Stimulated activated naive B cell treated with anti-CD40 and anti-IgM and Interleukin-4, amounts not matched to agents 10 μg/mL and 1 μg/mL and 100 μg/mL, for 72 hours (primary cell): ENCODE results near the gene EPN1.

Experiments used
- ATAC-seq, 2 donors: fragments of 150-1000 bp; cut with Tn5 transposase; replicated peaks; 2 replicates each; pipeline ENCODE4 v1.10.0; 2021; ENCODE audit warnings: moderate library complexity in 1 of 2
- DNase-seq: peaks from one replicate; pipeline ENCODE4 v3.0.0; 2021
- H3K27ac Mint-ChIP-seq: one replicate; pipeline ENCODE4 v1.8.0; 2022; ENCODE audit warnings: mild to moderate bottlenecking, mixed read lengths
- H3K27me3 Mint-ChIP-seq, 2 donors: one replicate each; pipeline ENCODE4 v1.8.0; 2022; ENCODE audit warnings: mixed read lengths in 2 of 2
- H3K36me3 Mint-ChIP-seq, 2 donors: one replicate each; pipeline ENCODE4 v1.8.0; 2022; ENCODE audit warnings: mixed read lengths in 2 of 2, mild to moderate bottlenecking in 1 of 2
- H3K4me1 Mint-ChIP-seq, 2 donors: one replicate each; pipeline ENCODE4 v1.8.0; 2022; ENCODE audit warnings: mixed read lengths in 2 of 2, mild to moderate bottlenecking in 1 of 2
- H3K4me3 Mint-ChIP-seq, 2 donors: one replicate each; pipeline ENCODE4 v1.8.0; 2022; ENCODE audit warnings: mild to moderate bottlenecking in 2 of 2, mixed read lengths in 2 of 2, moderate library complexity in 1 of 2
- H3K9me3 Mint-ChIP-seq, 2 donors: one replicate each; pipeline ENCODE4 v1.8.0; 2022; ENCODE audit warnings: mixed read lengths in 2 of 2, mild to moderate bottlenecking in 1 of 2

Gene EPN1

GRCh38 chr19:55650602-55651230 is 24.3 kb upstream of the EPN1 start:
- Mint-ChIP-seq H3K9me3 (no peaks in the 10 kb centered on the region), H3K27me3 (no peaks in the 10 kb centered on the region), H3K4me1 (peaks cover 38 to 57% of the 10 kb centered on the region in 2 donors), H3K4me3 (peak overlapping the region; percentile 97 to 99), H3K36me3 (peaks cover 42 to 62% of the 10 kb centered on the region in 2 donors), H3K27ac (peak overlapping the region; percentile 97)
- no peak for DNase-seq
- ATAC-seq: no peak

GRCh38 chr19:55651236-55651635 is 23.8 kb upstream of the EPN1 start:
- Mint-ChIP-seq H3K4me3 (peak overlapping the region; percentile 97 to 99), H3K9me3 (no peaks in the 10 kb centered on the region), H3K36me3 (peaks cover 45 to 65% of the 10 kb centered on the region in 2 donors), H3K4me1 (peaks cover 42 to 62% of the 10 kb centered on the region in 2 donors), H3K27me3 (no peaks in the 10 kb centered on the region), H3K27ac (peak overlapping the region; percentile 97)
- ATAC-seq (no peak), DNase-seq (no peak)

- ATAC-seq: no peak
- Mint-ChIP-seq H3K36me3 (peaks cover 42 to 60% of the 10 kb centered on the region in 2 donors), H3K4me1 (peaks cover 38 to 58% of the 10 kb centered on the region in 2 donors), H3K27me3 (no peaks in the 10 kb centered on the region), H3K4me3 (peak overlapping the region in 1 of 2 donors; percentile 60), H3K9me3 (no peaks in the 10 kb centered on the region), H3K27ac (peak overlapping the region; percentile 99)
- DNase-seq: no peak
These were observed 22.5 kb upstream of the EPN1 start for GRCh38 chr19:55652311-55653128.

DNA sequence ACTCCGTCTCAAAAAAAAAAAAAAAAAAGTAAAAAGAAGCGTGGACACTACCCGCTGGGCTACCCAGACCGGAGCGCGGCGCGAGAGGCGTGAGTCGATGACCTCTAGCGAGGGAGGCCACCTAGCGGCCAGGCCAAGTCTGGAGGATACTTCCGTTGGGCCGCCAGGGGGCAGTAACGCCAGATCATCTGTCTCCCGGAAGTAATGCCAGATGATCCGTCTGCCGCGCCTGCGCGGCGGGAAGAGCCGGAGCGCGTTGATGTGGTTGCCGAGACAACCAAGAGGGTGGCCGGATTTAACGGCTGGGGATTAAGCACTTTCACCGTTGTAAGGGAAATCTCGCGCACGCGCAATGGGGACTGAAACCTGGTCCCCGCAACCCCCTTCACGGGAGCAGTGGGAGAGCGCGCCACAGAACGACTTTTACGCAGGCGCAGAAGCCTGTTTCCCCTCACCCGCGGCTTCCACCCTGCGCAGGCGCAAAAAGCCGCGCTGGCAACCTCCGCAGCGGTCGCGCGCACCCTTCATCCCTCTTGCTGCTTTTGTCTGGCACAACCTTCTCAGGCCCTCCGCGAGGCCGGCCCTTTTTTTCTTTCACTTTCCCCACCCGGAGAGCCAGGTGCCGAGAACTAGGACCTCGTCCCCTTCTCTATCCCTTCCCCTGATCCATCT is 21.2 kb upstream of the EPN1 start:
- peak; percentile 97 for DNase-seq
- peak; percentile 52 for ATAC-seq
- peak overlapping the region; percentile 99 for H3K27ac Mint-ChIP-seq
- H3K4me3 Mint-ChIP-seq: peak overlapping the region; percentile 90
- H3K9me3 Mint-ChIP-seq: no peaks in the 10 kb centered on the region
- peaks cover 39 to 56% of the 10 kb centered on the region in 2 donors for H3K36me3 Mint-ChIP-seq
- H3K27me3 Mint-ChIP-seq: no peaks in the 10 kb centered on the region
- peaks cover 44 to 63% of the 10 kb centered on the region in 2 donors for H3K4me1 Mint-ChIP-seq

DNA sequence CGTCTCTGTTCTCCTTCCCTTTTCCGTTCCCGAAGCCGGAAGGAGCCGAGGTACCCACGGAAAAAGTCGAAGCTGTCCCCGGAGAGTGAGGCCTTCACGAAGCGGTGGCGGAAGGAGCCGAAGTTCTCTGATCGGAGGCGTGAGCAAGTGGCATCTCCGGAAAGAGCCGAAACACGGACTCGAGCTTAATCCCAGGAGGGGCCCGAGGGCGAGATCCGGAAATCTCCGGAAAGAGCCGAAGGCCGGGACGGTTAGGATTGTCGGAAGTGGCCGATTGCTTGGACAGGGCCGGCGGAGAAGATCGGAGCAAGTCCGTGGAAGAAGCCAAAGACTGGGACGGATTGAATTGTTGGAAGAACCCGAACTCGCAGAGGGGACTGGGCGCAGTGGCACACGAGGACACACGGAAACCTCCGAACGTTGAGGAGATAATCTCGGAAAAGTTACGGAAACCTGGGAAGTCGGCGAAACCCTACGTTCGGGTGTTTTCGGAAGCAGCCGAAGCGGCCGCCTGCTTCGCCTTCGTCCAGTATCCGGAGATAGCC is 20.6 kb upstream of the EPN1 start:
- DNase-seq (peak; percentile 99), ATAC-seq (peak; percentile 62 to 72)
- Mint-ChIP-seq H3K4me3 (peak overlapping the region; percentile 90), H3K4me1 (peaks cover 41 to 63% of the 10 kb centered on the region in 2 donors), H3K36me3 (peaks cover 41 to 53% of the 10 kb centered on the region in 2 donors), H3K9me3 (no peaks in the 10 kb centered on the region), H3K27ac (peak overlapping the region; percentile 99), H3K27me3 (no peaks in the 10 kb centered on the region)

DNA sequence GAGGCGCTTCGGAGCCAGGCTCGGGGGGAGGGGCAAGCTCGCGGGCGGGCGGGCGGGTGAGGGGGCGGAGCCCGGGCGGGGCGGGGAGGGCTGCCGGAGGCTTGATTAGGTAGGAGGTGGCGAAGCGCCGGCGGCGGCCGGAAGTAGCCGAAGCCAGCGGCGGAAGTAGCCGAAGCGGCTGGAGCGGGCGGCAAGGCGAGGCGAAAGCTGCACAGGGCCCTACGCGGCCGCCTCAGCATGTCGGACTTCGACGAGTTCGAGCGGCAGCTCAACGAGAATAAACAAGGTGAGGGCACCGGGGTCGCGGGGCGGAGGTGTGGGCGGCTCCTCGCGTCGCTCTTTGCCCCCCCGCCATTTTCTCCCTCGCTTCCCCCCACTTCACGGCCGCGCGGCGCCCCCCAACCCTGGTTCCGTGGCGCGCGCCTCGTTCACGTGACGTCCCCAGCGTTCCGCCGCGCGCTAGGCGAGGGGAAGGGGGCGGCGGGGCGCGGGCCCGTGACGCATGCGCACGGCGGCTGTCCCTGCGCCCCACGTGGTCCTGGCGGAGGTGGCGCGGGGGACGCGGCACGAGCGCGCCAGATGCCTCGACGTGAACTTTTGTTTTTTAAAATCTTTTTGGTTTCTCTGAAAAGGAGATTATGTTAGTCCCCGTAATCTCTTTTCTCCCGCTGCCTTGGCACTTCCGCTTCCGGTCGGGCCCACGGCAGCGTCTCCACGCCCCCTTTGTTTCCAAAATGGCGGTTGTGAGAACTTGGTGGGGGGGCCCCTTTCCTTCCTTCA is 20.0 kb upstream of the EPN1 start, which contains the start of gene U2AF2:
U2AF2 (plus strand) TSS at position 168 of the 780 bp plus-strand sequence; CDS start at position 238, 70 bp downstream.
- peaks cover 42 to 53% of the 10 kb centered on the region in 2 donors for H3K36me3 Mint-ChIP-seq
- DNase-seq (peak; percentile 77), ATAC-seq (peak; percentile 60)
- H3K27ac Mint-ChIP-seq: peak within 1 kb of the TSS; percentile 99
- peaks cover 41 to 63% of the 10 kb centered on the region in 2 donors for H3K4me1 Mint-ChIP-seq
- H3K9me3 Mint-ChIP-seq: no peaks in the 10 kb centered on the region
- H3K4me3 Mint-ChIP-seq: peak within 1 kb of the TSS; percentile 90
- H3K27me3 Mint-ChIP-seq: no peaks in the 10 kb centered on the region

- H3K4me3 Mint-ChIP-seq: peak overlapping the region; percentile 90
- H3K27me3 Mint-ChIP-seq: no peaks in the 10 kb centered on the region
- ATAC-seq (no peak), DNase-seq (no peak)
- H3K4me1 Mint-ChIP-seq: peaks cover 37 to 63% of the 10 kb centered on the region in 2 donors
- H3K9me3 Mint-ChIP-seq: no peaks in the 10 kb centered on the region
- peak overlapping the region; percentile 99 for H3K27ac Mint-ChIP-seq
- H3K36me3 Mint-ChIP-seq: peaks cover 42 to 53% of the 10 kb centered on the region in 2 donors
These were observed 19.4 kb upstream of the EPN1 start for GRCh38 chr19:55655648-55656040.

DNA sequence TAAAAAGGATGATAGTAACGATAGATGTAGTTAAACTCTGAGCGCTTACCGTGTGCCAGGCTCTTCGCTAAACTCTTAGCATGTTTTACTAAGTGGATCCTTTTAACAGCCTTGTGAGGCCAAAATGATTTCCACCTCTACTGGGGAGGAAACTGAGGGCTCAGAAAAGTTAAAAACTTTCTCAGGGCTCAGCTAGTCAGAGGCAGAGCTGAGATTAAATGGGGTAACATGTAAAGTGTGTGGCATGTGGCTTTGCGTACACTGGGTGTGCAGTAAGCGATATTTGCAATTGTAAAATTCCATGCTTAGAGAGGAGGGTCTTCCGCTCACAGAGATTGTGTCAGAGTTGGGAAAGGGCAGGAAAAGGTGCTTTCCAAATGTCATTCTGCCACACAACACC is 18.5 kb upstream of the EPN1 start:
- Mint-ChIP-seq H3K27ac (peak overlapping the region; percentile 99), H3K4me1 (peaks cover 32 to 56% of the 10 kb centered on the region in 2 donors), H3K36me3 (peaks cover 38 to 48% of the 10 kb centered on the region in 2 donors), H3K4me3 (peak overlapping the region; percentile 90), H3K9me3 (no peaks in the 10 kb centered on the region), H3K27me3 (no peaks in the 10 kb centered on the region)
- DNase-seq (no peak), ATAC-seq (no peak)

- Mint-ChIP-seq H3K4me1 (peaks cover 31 to 56% of the 10 kb centered on the region in 2 donors), H3K27me3 (no peaks in the 10 kb centered on the region), H3K9me3 (no peaks in the 10 kb centered on the region), H3K4me3 (peak overlapping the region; percentile 90), H3K36me3 (peaks cover 37 to 48% of the 10 kb centered on the region in 2 donors), H3K27ac (peak overlapping the region; percentile 31)
- no peak for DNase-seq
- ATAC-seq: no peak
These were observed 17.9 kb upstream of the EPN1 start for GRCh38 chr19:55656988-55657747.

DNA sequence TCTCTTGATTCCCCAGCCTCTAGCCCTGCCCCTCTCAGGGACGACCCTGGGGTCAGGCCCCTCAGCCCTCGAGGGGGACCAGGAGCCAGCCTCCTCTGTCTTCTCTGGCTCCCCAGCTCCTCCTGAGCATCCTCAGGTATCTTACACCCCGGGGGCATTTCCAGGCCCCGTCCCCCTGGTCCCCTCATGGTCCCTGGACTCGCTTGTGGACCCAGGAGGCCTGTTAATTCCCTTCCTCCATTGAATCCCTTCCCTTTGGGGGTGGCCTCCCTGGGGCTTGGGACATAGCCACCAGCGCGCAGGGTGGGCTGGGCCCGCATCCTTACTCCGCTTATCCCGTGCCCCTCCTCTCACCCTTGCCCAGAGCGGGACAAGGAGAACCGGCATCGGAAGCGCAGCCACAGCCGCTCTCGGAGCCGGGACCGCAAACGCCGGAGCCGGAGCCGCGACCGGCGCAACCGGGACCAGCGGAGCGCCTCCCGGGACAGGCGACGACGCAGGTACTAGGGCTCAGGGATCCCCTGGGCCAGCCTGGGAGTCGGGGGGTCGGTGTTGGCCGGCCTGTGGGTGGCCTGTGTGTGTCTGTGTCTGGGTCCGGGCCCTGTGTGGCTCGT is 16.1 kb upstream of the EPN1 start:
- no peaks in the 10 kb centered on the region for H3K9me3 Mint-ChIP-seq
- H3K36me3 Mint-ChIP-seq: peaks cover 48 to 61% of the 10 kb centered on the region in 2 donors
- H3K4me3 Mint-ChIP-seq: peak overlapping the region; percentile 57 to 63
- H3K27me3 Mint-ChIP-seq: no peaks in the 10 kb centered on the region
- ATAC-seq (no peak), DNase-seq (no peak)
- peaks cover 40 to 68% of the 10 kb centered on the region in 2 donors for H3K4me1 Mint-ChIP-seq
- peak overlapping the region; percentile 94 for H3K27ac Mint-ChIP-seq

DNA sequence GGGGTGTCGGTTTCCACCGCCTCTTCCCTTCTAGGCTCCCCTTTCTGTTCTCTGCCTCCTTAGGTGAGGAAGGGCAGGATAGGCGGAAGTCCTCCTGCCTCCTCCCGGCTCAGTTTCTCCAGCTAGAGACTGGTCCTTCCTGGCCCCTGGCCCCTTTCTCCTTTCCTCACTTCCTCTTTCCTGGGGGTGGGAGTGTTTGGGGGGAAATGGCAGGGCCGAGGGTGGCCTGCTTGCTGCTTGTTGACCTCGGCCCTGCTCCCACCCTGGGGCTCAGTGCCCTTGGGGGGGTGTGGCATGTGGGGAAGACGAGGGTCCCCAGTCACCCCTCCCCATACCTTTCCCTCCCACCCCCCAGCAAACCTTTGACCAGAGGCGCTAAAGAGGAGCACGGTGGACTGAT is 15.2 kb upstream of the EPN1 start:
- Mint-ChIP-seq H3K9me3 (no peaks in the 10 kb centered on the region), H3K4me3 (peak overlapping the region; percentile 63 to 74), H3K27me3 (no peaks in the 10 kb centered on the region), H3K4me1 (peaks cover 40 to 68% of the 10 kb centered on the region in 2 donors), H3K27ac (peak overlapping the region; percentile 94), H3K36me3 (peaks cover 53 to 61% of the 10 kb centered on the region in 2 donors)
- ATAC-seq: no peak
- no peak for DNase-seq

DNA sequence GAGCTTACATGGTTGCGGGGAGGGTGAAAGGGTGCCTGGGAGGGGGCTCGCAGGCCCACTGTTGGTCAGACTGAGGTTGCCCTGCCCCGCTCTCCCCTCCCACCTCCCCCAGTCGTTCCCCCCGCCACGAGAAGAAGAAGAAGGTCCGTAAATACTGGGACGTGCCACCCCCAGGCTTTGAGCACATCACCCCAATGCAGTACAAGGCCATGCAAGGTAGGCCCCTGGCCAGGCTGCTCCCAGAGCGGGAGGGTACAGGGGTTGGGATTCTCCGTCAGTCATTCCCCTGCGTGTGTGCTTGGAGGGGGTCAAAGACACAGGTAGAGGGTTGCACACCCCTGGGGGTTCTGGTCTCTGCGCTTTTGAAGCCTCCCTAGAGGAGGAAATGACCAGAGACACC is 14.6 kb upstream of the EPN1 start:
- DNase-seq (no peak), ATAC-seq (no peak)
- H3K27me3 Mint-ChIP-seq: no peaks in the 10 kb centered on the region
- H3K27ac Mint-ChIP-seq: peak overlapping the region; percentile 67
- peaks cover 52 to 60% of the 10 kb centered on the region in 2 donors for H3K36me3 Mint-ChIP-seq
- H3K4me3 Mint-ChIP-seq: no peak overlapping the region
- no peaks in the 10 kb centered on the region for H3K9me3 Mint-ChIP-seq
- peaks cover 40 to 68% of the 10 kb centered on the region in 2 donors for H3K4me1 Mint-ChIP-seq
